ENCODE data around the gene POLE4. TPM values are rescaled to one million over a fixed set of nuclear protein-coding genes. Genes with fewer than 3 reads are reported as not detected.

POLE4 gene
- total RNA-seq, 1 experiment from 2014 or later: 34.4 TPM

- no peaks in the 10 kb centered on the region for H3K9me3 Mint-ChIP-seq
- no peak overlapping the region for H3K18ac ChIP-seq (ENCODE audit: insufficient read length, low read depth, low read length)
- no peak overlapping the region for H3T11ph ChIP-seq (ENCODE audit: low read length)
- no peaks in the 10 kb centered on the region for H3K27me3 ChIP-seq (ENCODE audit: insufficient read depth, low read length)
- H3K4ac ChIP-seq (ENCODE audit: low read depth, low read length): no peak overlapping the region
- no peak overlapping the region for H3K27ac Mint-ChIP-seq
- no peak for DNase-seq
- H3K27me3 Mint-ChIP-seq (ENCODE audit: low read depth): peaks cover 13% of the 10 kb centered on the region
- no peak overlapping the region for H3K56ac ChIP-seq (ENCODE audit: insufficient read length, low read depth, low read length)
- H3K9me3 ChIP-seq (ENCODE audit: control insufficient read depth, low read depth, low read length): no peaks in the 10 kb centered on the region
- H2BK5ac ChIP-seq (ENCODE audit: insufficient read length, low read length): no peak overlapping the region
- no peak overlapping the region; the same call in 1 of the 2 replicates for H3K14ac ChIP-seq (ENCODE audit: insufficient read depth, low read length)
- peaks cover 3% of the 10 kb centered on the region for H3K23me2 ChIP-seq (ENCODE audit: insufficient read length, low read depth, low read length, poor library complexity, severe bottlenecking)
- no CpG with 5 or more reads among the region's 11 CpGs for WGBS (ENCODE audit: extremely low coverage, insufficient read length, low lambda C conversion rate)
- H4K8ac ChIP-seq (replicated peaks; ENCODE audit: insufficient read length, low read depth, low read length): no peak overlapping the region
- H2BK12ac ChIP-seq (ENCODE audit: insufficient read length, low read depth, low read length): no peak overlapping the region
- no peaks in the 10 kb centered on the region for H3K4me1 ChIP-seq (ENCODE audit: insufficient read depth, low read length)
- no peak overlapping the region for H2BK15ac ChIP-seq (ENCODE audit: low read depth, low read length)
- no peak for TF ChIP-seq CTCF (conservative IDR thresholded peaks at IDR 0.05)
- H2BK20ac ChIP-seq (ENCODE audit: low read depth, low read length, poor library complexity, severe bottlenecking): no peak overlapping the region
- H3K79me1 ChIP-seq (ENCODE audit: insufficient read depth, low read depth, low read length, poor library complexity, severe bottlenecking): no peaks in the 10 kb centered on the region
- no peaks in the 10 kb centered on the region for H3K79me2 ChIP-seq (ENCODE audit: insufficient read depth, low read length)
- H3K36me3 Mint-ChIP-seq (ENCODE audit: insufficient read depth in 1 of 3, low read depth in 3 of 3): no peaks in the 10 kb centered on the region
- no peak overlapping the region for H3K27ac ChIP-seq (ENCODE audit: insufficient read length, low read depth, low read length)
- peaks cover 5 to 6% of the 10 kb centered on the region in 2 experiments for H3K4me1 Mint-ChIP-seq
- no peak overlapping the region for H3K9ac ChIP-seq (ENCODE audit: extremely low read depth, insufficient read length, low read length)
- H2AK5ac ChIP-seq (ENCODE audit: insufficient read length, low read length): no peak overlapping the region
- H2BK120ac ChIP-seq (ENCODE audit: low read depth, low read length, poor library complexity, severe bottlenecking): no peak overlapping the region
- H2AFZ ChIP-seq (ENCODE audit: low read length): no peak overlapping the region
- H3K4me2 ChIP-seq (ENCODE audit: insufficient read depth, insufficient read length, low read length): no peak overlapping the region
- H4K91ac ChIP-seq (ENCODE audit: insufficient read length, low read depth, low read length): no peak overlapping the region
- H4K5ac ChIP-seq (ENCODE audit: insufficient read length, low read depth, low read length): no peak overlapping the region
- H3K4me3 Mint-ChIP-seq: no peak overlapping the region
- H4K20me1 ChIP-seq (ENCODE audit: control insufficient read depth, insufficient read depth, insufficient read length): no peaks in the 10 kb centered on the region
- H3K23ac ChIP-seq (ENCODE audit: insufficient read length, low read depth, low read length): no peak overlapping the region
Measured at GRCh38 chr2:74924463-74925265, 33.8 kb upstream of the POLE4 start.

Data from H9 (cell line).